Left lung (tissue), 10 donors: ENCODE data around the gene TCEA3. TPM values are rescaled to one million over a fixed set of nuclear protein-coding genes. Genes with fewer than 3 reads are reported as not detected.
"Not testable (repeated sequence)": the region's sequence is repeated elsewhere in the genome, so short reads cannot be mapped to it uniquely, and the experiment has no call there.

Experiments
- ATAC-seq: fragments of 200-7000 bp; cut with Tn5 transposase; one replicate; pipeline ENCODE4 v1.9.1; 2020; ENCODE audit warnings: moderate library complexity
- DNase-seq, 4 donors: peaks; one replicate each; pipeline ENCODE4 v3.0.0-alpha.2; 2013 to 2020
- H3K27ac ChIP-seq, 2 donors: fragments of 200-600 bp; sonication (generic) in 1 of 2; one replicate each; pipeline versions ENCODE4 v1.5.0 to v1.8.0; 2020 to 2021
- H3K27me3 ChIP-seq, 2 donors: fragments of 200-600 bp; sonication (generic) in 1 of 2; one replicate each; pipeline versions ENCODE4 v1.5.0 to v1.8.0; 2020 to 2021
- H3K36me3 ChIP-seq, 2 donors: fragments of 200-600 bp; sonication (generic) in 1 of 2; one replicate each; pipeline versions ENCODE4 v1.5.0 to v1.8.0; 2020 to 2021
- H3K4me1 ChIP-seq, 2 donors: fragments of 200-600 bp; one replicate each; pipeline ENCODE4 v1.8.0; 2021
- H3K4me3 ChIP-seq, 2 donors: fragments of 200-600 bp; sonication (generic) in 1 of 2; one replicate each; pipeline versions ENCODE4 v1.5.0 to v1.8.0; 2020 to 2021; ENCODE audit warnings: mild to moderate bottlenecking in 1 of 2
- H3K9me3 ChIP-seq, 2 donors: fragments of 200-600 bp; sonication (generic) in 1 of 2; one replicate each; pipeline versions ENCODE4 v1.5.0 to v1.8.0; 2020 to 2021
- intact Hi-C, 2 donors: fragments of 100-400 bp; cut with DNase I; formaldehyde crosslinking; loops; one replicate each; pipeline versions ENCODE4 v1.11.2 to v1.14.2; 2022
- polyA plus RNA-seq, 6 donors: library from polyadenylated mRNA; unstranded; fragments of 120-200 nt; gene quantifications; one replicate each; pipeline ENCODE4 v1.2.1, GENCODE V29; 2013; ENCODE audit not compliant: insufficient read length in 6 of 6
- total RNA-seq, 2 donors: library from RNA; stranded (reverse); fragmentation: NEBNext Ultra II Directional; extraction: Animal tissue kit (Norgen Biotek cat#: 25700); gene quantifications; one replicate each; pipeline ENCODE4 v1.2.1, GENCODE V29; 2021
- TF ChIP-seq, protein P1 (sequence below), 2 donors: fragments of 200-600 bp; sonication (generic) in 1 of 2; IDR thresholded peaks; one replicate each; pipeline versions ENCODE4 v1.5.0 to v1.8.0; 2021; ENCODE audit warnings: antibody characterized with exemption in 2 of 2
- donor health status: DM: no; HTN: yes; CAD: no.
- donor health status: DM: no; HTN: no; CAD: no.

The TCEA3 gene
- total and polyA plus RNA-seq, 8 donors: 15.5 to 43.2 (median 28.0) TPM

DNA sequence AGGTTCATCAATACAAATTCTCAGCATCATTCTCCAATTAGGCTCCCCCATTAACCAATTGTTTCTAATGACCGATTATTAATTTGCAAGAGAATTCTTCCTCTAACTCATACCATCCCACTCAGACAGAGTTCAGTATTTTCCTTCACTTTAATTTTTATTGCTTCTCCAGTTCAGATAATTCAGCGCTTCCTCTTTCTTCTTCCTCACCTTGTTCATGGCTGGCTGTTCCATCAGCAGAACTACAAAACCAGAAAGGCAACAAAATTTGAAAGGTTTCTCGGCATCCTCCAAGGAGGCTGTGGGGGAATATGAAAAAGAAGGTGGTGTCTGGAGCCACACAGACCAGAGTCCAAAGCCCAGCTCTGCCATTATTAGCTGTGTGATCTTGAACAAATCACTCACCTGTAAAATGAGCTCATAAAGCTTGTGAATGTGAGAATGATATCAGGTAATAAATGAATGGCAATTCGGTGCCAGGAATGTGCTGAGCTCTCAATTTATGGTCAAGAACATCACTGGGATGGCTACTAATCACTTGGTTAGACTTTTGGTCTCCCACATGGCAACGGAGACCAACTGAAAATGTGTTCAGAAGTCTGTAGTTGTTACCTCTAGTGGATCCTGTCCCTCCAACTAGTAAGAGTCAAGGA is 43.2 kb downstream of the TCEA3 start:
- Histone ChIP-seq H3K4me3 (no peak overlapping the region), H3K36me3 (no peaks in the 10 kb centered on the region), H3K27me3 (no peaks in the 10 kb centered on the region), H3K4me1 (peaks cover 8 to 28% of the 10 kb centered on the region in 2 donors), H3K27ac (no peak overlapping the region), H3K9me3 (no peaks in the 10 kb centered on the region)
- TF ChIP-seq, protein P1, sequence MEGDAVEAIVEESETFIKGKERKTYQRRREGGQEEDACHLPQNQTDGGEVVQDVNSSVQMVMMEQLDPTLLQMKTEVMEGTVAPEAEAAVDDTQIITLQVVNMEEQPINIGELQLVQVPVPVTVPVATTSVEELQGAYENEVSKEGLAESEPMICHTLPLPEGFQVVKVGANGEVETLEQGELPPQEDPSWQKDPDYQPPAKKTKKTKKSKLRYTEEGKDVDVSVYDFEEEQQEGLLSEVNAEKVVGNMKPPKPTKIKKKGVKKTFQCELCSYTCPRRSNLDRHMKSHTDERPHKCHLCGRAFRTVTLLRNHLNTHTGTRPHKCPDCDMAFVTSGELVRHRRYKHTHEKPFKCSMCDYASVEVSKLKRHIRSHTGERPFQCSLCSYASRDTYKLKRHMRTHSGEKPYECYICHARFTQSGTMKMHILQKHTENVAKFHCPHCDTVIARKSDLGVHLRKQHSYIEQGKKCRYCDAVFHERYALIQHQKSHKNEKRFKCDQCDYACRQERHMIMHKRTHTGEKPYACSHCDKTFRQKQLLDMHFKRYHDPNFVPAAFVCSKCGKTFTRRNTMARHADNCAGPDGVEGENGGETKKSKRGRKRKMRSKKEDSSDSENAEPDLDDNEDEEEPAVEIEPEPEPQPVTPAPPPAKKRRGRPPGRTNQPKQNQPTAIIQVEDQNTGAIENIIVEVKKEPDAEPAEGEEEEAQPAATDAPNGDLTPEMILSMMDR (IDR thresholded peaks at IDR 0.05): no peak
- no peak for DNase-seq
- ATAC-seq: no peak
- intact Hi-C loops: no loop called here

DNA sequence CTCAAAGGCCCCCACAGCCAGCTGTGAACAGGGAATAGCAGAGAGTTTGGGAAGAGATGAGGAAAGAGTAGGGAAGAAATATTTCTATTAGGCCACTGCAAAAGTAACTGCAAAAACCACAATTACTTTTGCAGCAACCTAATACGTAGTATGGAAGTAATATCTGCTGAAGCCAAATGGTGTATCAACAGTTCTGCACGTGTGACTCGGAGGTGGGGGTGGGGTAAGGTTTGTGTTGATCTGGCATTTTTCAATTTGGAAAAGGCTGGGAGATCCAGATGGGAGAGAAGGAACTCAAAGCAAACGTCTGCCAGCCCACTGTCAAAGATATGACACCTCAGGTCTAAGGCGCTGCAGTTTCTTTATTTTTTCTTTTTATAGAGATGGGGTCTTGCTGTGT is 43.8 kb downstream of the TCEA3 start:
- TF ChIP-seq, protein P1 (IDR thresholded peaks at IDR 0.05): no peak
- Histone ChIP-seq H3K4me1 (peaks cover 8 to 28% of the 10 kb centered on the region in 2 donors), H3K27ac (no peak overlapping the region), H3K36me3 (no peaks in the 10 kb centered on the region), H3K4me3 (no peak overlapping the region), H3K27me3 (no peaks in the 10 kb centered on the region), H3K9me3 (no peaks in the 10 kb centered on the region)
- ATAC-seq (no peak), DNase-seq (no peak)
- intact Hi-C loops: no loop called here

DNA sequence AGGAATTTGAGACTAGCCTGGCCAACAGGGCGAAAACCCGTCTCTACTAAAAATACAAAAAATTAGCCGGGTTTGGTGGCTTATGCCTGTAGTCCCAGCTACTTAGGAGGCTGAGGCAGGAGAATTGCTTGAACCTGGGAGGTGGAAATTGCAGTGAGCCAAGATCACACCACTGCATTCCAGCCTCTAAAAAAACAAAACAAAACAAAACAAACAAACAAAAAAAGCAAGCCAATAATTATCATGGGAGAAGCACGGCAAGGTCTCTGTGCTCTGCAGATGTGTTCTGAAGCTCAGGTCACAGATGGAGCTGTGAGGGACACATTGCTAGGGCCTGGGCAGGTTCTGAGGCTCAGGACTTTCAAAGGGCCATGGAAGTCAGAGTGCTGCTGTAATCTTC is 44.3 kb downstream of the TCEA3 start:
- intact Hi-C loops, DNase-seq, ATAC-seq: not testable (repeated sequence)

DNA sequence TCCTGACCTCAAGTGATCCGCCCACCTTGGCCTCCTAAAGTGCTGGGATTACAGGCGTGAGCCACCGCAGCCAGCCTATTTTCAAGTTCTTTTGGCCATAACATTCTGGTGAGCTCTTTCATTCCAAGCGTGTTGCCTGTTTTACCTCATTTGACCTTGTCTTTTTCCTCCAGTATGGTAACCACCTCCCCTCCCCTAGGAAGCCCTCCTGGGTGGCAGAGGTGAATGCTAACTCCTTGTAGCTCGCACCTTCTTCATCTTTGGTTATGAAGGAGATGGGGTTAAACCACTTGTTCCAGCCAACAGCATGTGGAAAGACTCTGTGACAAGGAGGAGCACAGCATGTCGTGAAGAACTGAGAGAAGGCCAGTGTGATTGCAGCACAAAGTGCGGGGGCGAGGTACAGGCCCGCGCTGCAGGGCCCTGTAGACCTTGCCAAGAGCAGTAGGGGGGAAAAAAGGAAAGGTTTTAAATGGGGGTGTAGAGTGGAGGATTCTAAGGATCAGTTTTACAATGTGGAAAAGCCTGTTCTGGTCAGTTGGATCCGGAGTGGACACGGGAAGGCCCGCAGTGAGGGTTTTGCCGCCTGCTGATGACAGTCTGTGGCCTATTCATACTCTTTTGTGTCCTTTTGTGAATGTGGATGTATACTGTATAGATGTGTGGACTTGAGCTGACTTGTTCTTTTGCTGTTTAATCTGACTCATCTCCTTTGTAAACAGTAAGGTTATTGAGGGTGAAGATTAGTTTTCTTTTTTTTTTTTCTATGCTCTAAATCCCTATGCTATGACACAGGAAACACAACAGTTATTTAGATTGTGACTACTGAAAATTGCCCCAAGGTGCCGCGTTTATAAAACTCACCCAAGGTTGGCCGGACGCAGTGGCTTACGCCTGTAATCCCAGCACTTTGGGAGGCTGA is 47.4 kb downstream of the TCEA3 start:
- Histone ChIP-seq H3K27me3 (no peaks in the 10 kb centered on the region), H3K4me3 (no peak overlapping the region), H3K36me3 (no peaks in the 10 kb centered on the region), H3K9me3 (no peaks in the 10 kb centered on the region), H3K27ac (peak overlapping the region; percentile 42 to 62), H3K4me1 (peaks cover 4 to 18% of the 10 kb centered on the region in 2 donors)
- peak; percentile 63 for ATAC-seq
- no peak for DNase-seq
- TF ChIP-seq, protein P1 (IDR thresholded peaks at IDR 0.05): no peak
- intact Hi-C loops: no loop called here

More for the DNA sequence above, 44.3 kb downstream of the TCEA3 start:
- H3K27me3 ChIP-seq, H3K9me3 ChIP-seq, H3K27ac ChIP-seq, H3K36me3 ChIP-seq, H3K4me3 ChIP-seq: not testable (repeated sequence)
- H3K4me1 ChIP-seq: peaks cover 8 to 27% of the 10 kb centered on the region in 2 donors

DNA sequence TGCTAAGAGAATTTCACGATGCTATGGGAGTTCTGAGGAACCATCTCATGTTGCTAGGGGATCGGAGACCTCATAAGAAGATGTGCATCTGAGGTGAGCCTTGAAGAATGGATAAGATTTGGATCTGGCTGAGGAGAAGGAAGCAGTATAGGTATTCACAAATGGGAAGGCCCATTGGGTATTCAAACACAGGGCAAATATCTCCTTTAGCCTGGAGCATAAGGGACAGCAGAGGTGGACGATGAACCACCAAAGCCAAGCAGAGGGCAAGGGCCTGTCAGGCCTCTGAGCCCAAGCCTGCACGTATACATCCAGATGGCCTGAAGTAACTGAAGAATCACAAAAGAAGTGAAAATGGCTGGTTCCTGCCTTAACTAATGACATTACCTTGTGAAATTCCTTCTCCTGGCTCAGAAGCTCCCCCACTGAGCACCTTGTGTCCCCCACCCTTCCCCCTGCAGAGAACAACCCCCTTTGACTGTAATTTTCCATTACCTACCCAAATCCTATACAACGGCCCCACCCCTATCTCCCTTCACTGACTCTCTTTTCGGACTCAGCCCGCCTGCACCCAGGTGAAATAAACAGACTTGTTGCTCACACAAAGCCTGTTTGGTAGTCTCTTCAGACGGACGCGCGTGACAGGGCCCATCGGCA is 50.3 kb downstream of the TCEA3 start:
- ATAC-seq, H3K4me3 ChIP-seq, intact Hi-C loops, H3K27ac ChIP-seq, H3K36me3 ChIP-seq, DNase-seq, H3K9me3 ChIP-seq, H3K27me3 ChIP-seq: not testable (repeated sequence)
- H3K4me1 ChIP-seq: peaks cover 18 to 40% of the 10 kb centered on the region in 2 donors
